ENCODE data around the gene KIAA2012. TPM values are rescaled to one million over a fixed set of nuclear protein-coding genes. Genes with fewer than 3 reads are reported as not detected.
A peak's percentile ranks its signal among the peaks of the same experiment; 100 is the strongest.

KIAA2012 gene
- total RNA-seq, 1 donor from 2014 or later = not detected

DNA sequence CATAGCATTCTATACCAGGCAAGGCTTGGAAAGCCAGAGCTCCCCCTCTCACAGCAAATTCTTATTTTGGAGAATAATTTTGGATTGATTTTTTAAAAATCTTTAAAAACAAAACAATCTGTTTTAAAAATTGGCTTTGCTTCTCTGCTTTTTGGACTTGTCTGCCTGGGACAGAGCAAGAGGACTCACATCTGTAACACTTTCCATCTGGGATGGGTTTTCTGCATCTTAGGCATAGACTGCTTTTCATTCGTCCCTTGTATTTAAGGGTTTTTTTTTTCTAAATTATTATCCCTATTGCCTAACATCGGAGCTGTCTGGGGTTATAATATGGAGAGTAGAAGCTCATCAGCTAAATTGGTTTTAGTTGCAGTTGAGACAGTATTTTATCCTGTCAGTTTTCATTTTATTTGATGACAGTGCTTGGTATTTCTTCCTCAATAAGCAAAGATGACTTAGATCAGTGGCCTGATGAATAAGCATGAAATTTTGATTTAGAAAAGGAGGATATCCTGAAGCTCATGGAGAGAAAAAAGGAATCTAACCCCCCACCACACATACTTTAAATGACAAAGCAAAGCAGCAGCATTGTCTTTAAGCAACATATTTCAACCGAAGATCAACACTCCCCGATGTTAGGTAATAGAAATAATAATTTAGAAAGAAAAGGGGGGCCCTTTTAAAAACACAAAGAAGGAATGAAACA, 41.7 kb upstream of the KIAA2012 start:
- Histone ChIP-seq H3K4me3 (ENCODE audit: low read depth, low read length) (no peak overlapping the region), H3K36me3 (ENCODE audit: control insufficient read depth, insufficient read depth, low read length) (no peaks in the 10 kb centered on the region), H3K27me3 (ENCODE audit: control insufficient read depth, insufficient read depth, low read length) (peaks cover 17% of the 10 kb centered on the region)
- TF ChIP-seq, protein P1, sequence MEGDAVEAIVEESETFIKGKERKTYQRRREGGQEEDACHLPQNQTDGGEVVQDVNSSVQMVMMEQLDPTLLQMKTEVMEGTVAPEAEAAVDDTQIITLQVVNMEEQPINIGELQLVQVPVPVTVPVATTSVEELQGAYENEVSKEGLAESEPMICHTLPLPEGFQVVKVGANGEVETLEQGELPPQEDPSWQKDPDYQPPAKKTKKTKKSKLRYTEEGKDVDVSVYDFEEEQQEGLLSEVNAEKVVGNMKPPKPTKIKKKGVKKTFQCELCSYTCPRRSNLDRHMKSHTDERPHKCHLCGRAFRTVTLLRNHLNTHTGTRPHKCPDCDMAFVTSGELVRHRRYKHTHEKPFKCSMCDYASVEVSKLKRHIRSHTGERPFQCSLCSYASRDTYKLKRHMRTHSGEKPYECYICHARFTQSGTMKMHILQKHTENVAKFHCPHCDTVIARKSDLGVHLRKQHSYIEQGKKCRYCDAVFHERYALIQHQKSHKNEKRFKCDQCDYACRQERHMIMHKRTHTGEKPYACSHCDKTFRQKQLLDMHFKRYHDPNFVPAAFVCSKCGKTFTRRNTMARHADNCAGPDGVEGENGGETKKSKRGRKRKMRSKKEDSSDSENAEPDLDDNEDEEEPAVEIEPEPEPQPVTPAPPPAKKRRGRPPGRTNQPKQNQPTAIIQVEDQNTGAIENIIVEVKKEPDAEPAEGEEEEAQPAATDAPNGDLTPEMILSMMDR (IDR thresholded peaks at IDR 0.05; ENCODE audit: insufficient read depth, low read length, severe bottlenecking) = no peak
- FAIRE-seq (no peak), DNase-seq (ENCODE audit: low read depth) (no peak)

DNA sequence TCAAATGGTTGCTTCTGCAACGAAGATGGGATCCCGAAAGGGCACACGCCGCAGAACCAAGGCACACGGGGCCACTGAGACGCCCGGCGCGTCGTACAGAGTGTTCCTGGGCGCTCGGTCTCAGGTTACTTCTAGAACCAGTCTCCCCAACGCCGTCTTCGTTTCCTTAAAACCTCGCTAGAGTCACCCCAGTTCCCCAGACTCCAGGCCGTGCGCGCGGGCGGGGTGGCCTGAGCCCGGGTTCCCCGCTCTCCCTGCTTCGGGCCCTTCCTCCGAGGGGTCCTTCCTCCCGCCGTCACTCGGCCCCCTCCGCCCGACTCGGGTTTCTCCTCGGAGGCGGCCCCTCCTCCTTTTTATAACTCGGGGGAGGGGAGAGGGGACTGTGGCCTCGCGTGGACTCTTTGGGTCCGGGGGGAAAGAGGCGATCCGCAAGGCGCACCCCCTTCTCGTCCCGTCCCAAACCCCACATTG, 40.2 kb upstream of the KIAA2012 start:
- Histone ChIP-seq H3K36me3 (ENCODE audit: control insufficient read depth, insufficient read depth, low read length) (no peaks in the 10 kb centered on the region), H3K27me3 (ENCODE audit: control insufficient read depth, insufficient read depth, low read length) (peaks cover 17% of the 10 kb centered on the region), H3K4me3 (ENCODE audit: low read depth, low read length) (peak overlapping the region; percentile 69)
- DNase-seq (ENCODE audit: low read depth) = peak; percentile 21
- TF ChIP-seq, protein P1 (IDR thresholded peaks at IDR 0.05; ENCODE audit: insufficient read depth, low read length, severe bottlenecking) = no peak
- no peak for FAIRE-seq

DNA sequence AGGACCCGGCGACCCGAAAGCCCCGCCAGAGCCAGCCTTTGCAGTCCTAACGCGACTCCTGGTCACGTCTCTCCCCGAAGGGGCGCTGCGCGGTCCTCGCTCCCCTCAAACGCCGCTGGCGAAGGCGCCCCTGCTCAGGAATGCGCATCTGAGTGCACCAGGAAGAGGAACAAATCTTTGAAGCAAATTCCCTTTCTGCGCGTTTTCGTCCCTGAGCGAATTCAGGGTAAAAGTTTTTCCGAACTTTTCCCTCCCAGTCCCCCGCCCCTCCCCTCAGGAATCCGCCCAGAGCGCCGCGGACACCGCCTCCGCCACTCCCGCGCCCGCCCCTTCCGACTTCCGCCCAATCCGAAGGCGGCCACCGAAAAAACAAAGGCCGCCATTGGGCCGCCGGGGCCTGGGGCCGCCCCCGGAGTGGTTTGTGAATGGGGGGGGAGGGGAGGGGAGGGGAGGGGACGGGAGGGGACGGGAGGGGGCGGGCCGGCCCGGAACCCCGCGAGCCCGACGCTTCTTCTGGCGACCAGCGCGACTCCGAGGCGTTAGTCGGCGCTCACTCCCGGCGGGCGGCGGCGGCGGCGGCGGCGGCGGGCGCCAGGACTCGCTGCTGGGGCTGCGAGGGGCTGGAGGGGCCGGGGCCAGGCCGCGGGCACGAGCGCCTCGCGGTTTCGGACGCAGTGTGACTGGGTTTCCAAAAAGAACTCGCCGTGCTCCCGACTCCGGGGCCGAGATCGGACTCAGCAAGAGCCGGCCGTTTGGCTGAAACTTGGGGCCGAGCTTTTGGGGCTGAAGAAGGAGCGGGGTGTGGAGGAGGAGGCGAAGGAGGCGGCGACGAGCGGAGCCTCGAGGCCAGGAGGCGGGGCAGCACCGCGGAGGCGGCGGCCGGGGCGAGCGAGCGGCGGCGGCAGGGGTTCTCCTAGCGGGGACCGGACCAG, 39.5 kb upstream of the KIAA2012 start, which contains the start of gene FZD7:
FZD7 (plus strand) TSS at position 539 of the 932 bp plus-strand sequence. CDS start 793 bp downstream, outside the sequence.
- H3K4me3 ChIP-seq (ENCODE audit: low read depth, low read length) = peak within 1 kb of the TSS; percentile 69
- peak; percentile 63 for DNase-seq (ENCODE audit: low read depth)
- TF ChIP-seq, protein P1 (IDR thresholded peaks at IDR 0.05; ENCODE audit: insufficient read depth, low read length, severe bottlenecking) = peak; percentile 44
- peaks cover 17% of the 10 kb centered on the region for H3K27me3 ChIP-seq (ENCODE audit: control insufficient read depth, insufficient read depth, low read length)
- FAIRE-seq = no peak
- H3K36me3 ChIP-seq (ENCODE audit: control insufficient read depth, insufficient read depth, low read length) = no peaks in the 10 kb centered on the region

DNA sequence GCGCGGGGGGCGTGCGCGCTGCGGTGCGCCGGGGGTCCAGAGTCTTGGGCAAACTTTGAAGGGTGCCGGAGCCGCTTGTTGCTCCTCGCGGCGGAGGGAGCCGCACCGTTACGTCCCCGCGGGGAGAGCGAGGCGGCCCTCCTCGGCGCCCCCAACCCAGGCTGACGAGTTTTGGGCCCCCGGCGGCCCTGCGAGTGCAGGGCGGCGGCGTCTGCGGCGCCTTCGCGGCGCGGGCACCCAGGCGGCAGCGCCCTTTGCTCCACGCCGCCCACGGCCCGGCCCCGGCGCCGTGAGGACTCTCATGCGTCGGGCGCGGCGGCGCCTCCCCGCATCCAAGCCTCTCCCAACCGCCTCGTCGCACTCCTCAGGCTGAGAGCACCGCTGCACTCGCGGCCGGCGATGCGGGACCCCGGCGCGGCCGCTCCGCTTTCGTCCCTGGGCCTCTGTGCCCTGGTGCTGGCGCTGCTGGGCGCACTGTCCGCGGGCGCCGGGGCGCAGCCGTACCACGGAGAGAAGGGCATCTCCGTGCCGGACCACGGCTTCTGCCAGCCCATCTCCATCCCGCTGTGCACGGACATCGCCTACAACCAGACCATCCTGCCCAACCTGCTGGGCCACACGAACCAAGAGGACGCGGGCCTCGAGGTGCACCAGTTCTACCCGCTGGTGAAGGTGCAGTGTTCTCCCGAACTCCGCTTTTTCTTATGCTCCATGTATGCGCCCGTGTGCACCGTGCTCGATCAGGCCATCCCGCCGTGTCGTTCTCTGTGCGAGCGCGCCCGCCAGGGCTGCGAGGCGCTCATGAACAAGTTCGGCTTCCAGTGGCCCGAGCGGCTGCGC, 38.6 kb upstream of the KIAA2012 start:
- TF ChIP-seq, protein P1 (IDR thresholded peaks at IDR 0.05; ENCODE audit: insufficient read depth, low read length, severe bottlenecking) = no peak
- FAIRE-seq (no peak), DNase-seq (ENCODE audit: low read depth) (peak; percentile 15)
- H3K36me3 ChIP-seq (ENCODE audit: control insufficient read depth, insufficient read depth, low read length) = no peaks in the 10 kb centered on the region
- peaks cover 17% of the 10 kb centered on the region for H3K27me3 ChIP-seq (ENCODE audit: control insufficient read depth, insufficient read depth, low read length)
- peak overlapping the region; percentile 54 for H3K4me3 ChIP-seq (ENCODE audit: low read depth, low read length)
